Hepatocyte (in vitro differentiated cells): Measurements from ENCODE around the gene TBC1D1. TPM values are rescaled to one million over a fixed set of nuclear protein-coding genes. Genes with fewer than 3 reads are reported as not detected.

Experiments
- DNase-seq: peaks from one replicate; pipeline ENCODE4 v3.0.0-alpha.2; 2016; ENCODE audit warnings: low spot score
- H2AFZ ChIP-seq: fragments of 200-600 bp; sonication (generic); 2 replicates; pipeline ENCODE4 v1.6.0; 2016; ENCODE audit warnings: antibody characterized with exemption, mild to moderate bottlenecking
- H3K27ac ChIP-seq: fragments of 200-600 bp; sonication (generic); 2 replicates; pipeline ENCODE4 v1.5.1; 2016; ENCODE audit warnings: mild to moderate bottlenecking
- H3K27me3 ChIP-seq: fragments of 200-600 bp; sonication (generic); 2 replicates; pipeline ENCODE4 v1.6.1; 2016
- H3K36me3 ChIP-seq: fragments of 200-600 bp; sonication (generic); replicated peaks from 2 replicates; pipeline ENCODE4 v1.5.1; 2016; ENCODE audit warnings: low read depth; ENCODE audit not compliant: insufficient read depth
- H3K4me1 ChIP-seq: fragments of 200-600 bp; sonication (generic); 2 replicates; pipeline ENCODE4 v1.5.1; 2016; ENCODE audit warnings: mild to moderate bottlenecking, moderate library complexity; ENCODE audit not compliant: insufficient read depth
- H3K4me2 ChIP-seq: fragments of 200-600 bp; sonication (generic); 2 replicates; pipeline ENCODE4 v1.6.0; 2016
- H3K4me3 ChIP-seq: fragments of 200-600 bp; sonication (generic); 2 replicates; pipeline ENCODE4 v1.5.1; 2016; ENCODE audit warnings: mild to moderate bottlenecking
- H3K79me2 ChIP-seq: fragments of 200-600 bp; sonication (generic); 2 replicates; pipeline ENCODE4 v1.6.0; 2017; ENCODE audit warnings: mild to moderate bottlenecking
- H3K9me2 ChIP-seq: fragments of 200-600 bp; sonication (generic); replicated peaks from 2 replicates; pipeline ENCODE4 v1.6.0; 2017; ENCODE audit warnings: mild to moderate bottlenecking; ENCODE audit not compliant: insufficient read depth
- H3K9me3 ChIP-seq: fragments of 200-600 bp; sonication (generic); 2 replicates; pipeline ENCODE4 v1.5.1; 2016; ENCODE audit warnings: low read depth, mild to moderate bottlenecking
- H4K20me1 ChIP-seq: fragments of 200-600 bp; sonication (generic); 2 replicates; pipeline ENCODE4 v1.6.0; 2016; ENCODE audit warnings: mild to moderate bottlenecking; ENCODE audit not compliant: insufficient read depth, poor library complexity, severe bottlenecking
- CTCF ChIP-seq: fragments of 200-600 bp; sonication (generic); IDR thresholded peaks from 2 replicates; pipeline ENCODE4 v1.5.1; 2016; ENCODE audit warnings: antibody characterized with exemption, mild to moderate bottlenecking; ENCODE audit not compliant: poor library complexity
- EZH2 ChIP-seq: fragments of 200-600 bp; sonication (generic); IDR thresholded peaks from 2 replicates; pipeline ENCODE4 v1.6.1; 2016; ENCODE audit warnings: antibody characterized with exemption, mild to moderate bottlenecking, borderline replicate concordance
- EZH2phosphoT487 ChIP-seq: fragments of 200-600 bp; sonication (generic); IDR thresholded peaks from one replicate; pipeline ENCODE4 v1.6.1; 2018; ENCODE audit warnings: antibody characterized with exemption, mild to moderate bottlenecking, low read depth, moderate library complexity; ENCODE audit not compliant: unreplicated experiment, severe bottlenecking
- WGBS: methylation state at CpG from one replicate; pipeline ENCODE4 v1.1.6; 2016; ENCODE audit warnings: low lambda C conversion rate; ENCODE audit errors: missing lambda C conversion rate; 5-methylcytosine and 5-hydroxymethylcytosine counted together
- polyA plus RNA-seq: library from polyadenylated mRNA; unstranded; fragments of >200 nt; fragmentation: Nextera tagmentation; extraction: Ambion mirVana; gene quantifications from 2 replicates; pipeline ENCODE4 v1.2.1, GENCODE V29; 2016
- total RNA-seq: library from RNA; depleted of rRNA; stranded (reverse); fragments of >200 nt; gene quantifications from 2 replicates; pipeline ENCODE4 v1.2.3, GENCODE V29; 2014

The TBC1D1 gene
- total and polyA plus RNA-seq, 2 experiments from 2014 or later = 45.6 to 117 TPM

- H3K9me3 ChIP-seq = no peaks in the 10 kb centered on the region
- no peak overlapping the region for H2AFZ ChIP-seq
- H4K20me1 ChIP-seq = no peaks in the 10 kb centered on the region
- no peak overlapping the region for H3K27ac ChIP-seq
- no peak for DNase-seq
- no peak overlapping the region for H3K4me3 ChIP-seq
- WGBS = 83% methylated on average over 2 of the region's 2 CpGs
- no peak overlapping the region for H3K4me2 ChIP-seq
- H3K79me2 ChIP-seq = no peaks in the 10 kb centered on the region
- no peaks in the 10 kb centered on the region for H3K36me3 ChIP-seq
- TF ChIP-seq CTCF (no peak), EZH2phosphoT487 (no peak), EZH2 (no peak)
- H3K9me2 ChIP-seq = no peaks in the 10 kb centered on the region
- H3K4me1 ChIP-seq = no peaks in the 10 kb centered on the region
- H3K27me3 ChIP-seq = no peaks in the 10 kb centered on the region
Observed at GRCh38 chr4:37852376-37852775, 38.5 kb upstream of the TBC1D1 start.

GRCh38 chr4:37858112-37858511 lies 32.8 kb upstream of the TBC1D1 start:
- Histone ChIP-seq H3K9me2 (no peaks in the 10 kb centered on the region), H3K27me3 (no peaks in the 10 kb centered on the region), H3K9me3 (no peaks in the 10 kb centered on the region), H2AFZ (no peak overlapping the region), H3K36me3 (no peaks in the 10 kb centered on the region), H4K20me1 (no peaks in the 10 kb centered on the region), H3K27ac (no peak overlapping the region), H3K4me2 (no peak overlapping the region), H3K4me3 (no peak overlapping the region), H3K79me2 (no peaks in the 10 kb centered on the region), H3K4me1 (no peaks in the 10 kb centered on the region)
- WGBS = 75% methylated on average over 4 of the region's 4 CpGs
- TF ChIP-seq CTCF = no peak
- TF ChIP-seq EZH2 = no peak
- no peak for TF ChIP-seq EZH2phosphoT487
- no peak for DNase-seq

GRCh38 chr4:37858872-37859271 lies 32.0 kb upstream of the TBC1D1 start:
- no peak overlapping the region for H2AFZ ChIP-seq
- H3K4me3 ChIP-seq = no peak overlapping the region
- no peaks in the 10 kb centered on the region for H4K20me1 ChIP-seq
- DNase-seq = no peak
- H3K4me2 ChIP-seq = no peak overlapping the region
- TF ChIP-seq EZH2 (no peak), EZH2phosphoT487 (no peak), CTCF (no peak)
- no peaks in the 10 kb centered on the region for H3K79me2 ChIP-seq
- H3K9me3 ChIP-seq = no peaks in the 10 kb centered on the region
- no peaks in the 10 kb centered on the region for H3K36me3 ChIP-seq
- no peaks in the 10 kb centered on the region for H3K4me1 ChIP-seq
- H3K27me3 ChIP-seq = no peaks in the 10 kb centered on the region
- H3K9me2 ChIP-seq = no peaks in the 10 kb centered on the region
- no peak overlapping the region for H3K27ac ChIP-seq

- Histone ChIP-seq H3K9me2 (no peaks in the 10 kb centered on the region), H3K36me3 (no peaks in the 10 kb centered on the region), H3K27ac (no peak overlapping the region), H2AFZ (no peak overlapping the region), H3K79me2 (no peaks in the 10 kb centered on the region), H3K27me3 (no peaks in the 10 kb centered on the region), H3K4me2 (no peak overlapping the region), H3K4me3 (no peak overlapping the region), H3K4me1 (no peaks in the 10 kb centered on the region), H3K9me3 (no peaks in the 10 kb centered on the region), H4K20me1 (no peaks in the 10 kb centered on the region)
- 97% methylated on average over 1 of the region's 1 CpG for WGBS
- TF ChIP-seq EZH2phosphoT487 (no peak), EZH2 (no peak), CTCF (no peak)
- DNase-seq = no peak
Observed at GRCh38 chr4:37860266-37860665, 30.6 kb upstream of the TBC1D1 start.
